ENCODE results near the gene NAP1L4.

The NAP1L4 gene

GRCh38 chr11:2924821-2925675 lies 67.1 kb downstream of the NAP1L4 start:
- Mint-ChIP-seq H3K4me1 (peaks cover 15% of the 10 kb centered on the region), H3K4me3 (no peak overlapping the region), H3K27me3 (peaks cover 23% of the 10 kb centered on the region), H3K27ac (no peak overlapping the region), H3K9me3 (no peaks in the 10 kb centered on the region), H3K36me3 (ENCODE audit: low read depth) (no peaks in the 10 kb centered on the region)
- DNase-seq (no peak), ATAC-seq (no peak)

DNA sequence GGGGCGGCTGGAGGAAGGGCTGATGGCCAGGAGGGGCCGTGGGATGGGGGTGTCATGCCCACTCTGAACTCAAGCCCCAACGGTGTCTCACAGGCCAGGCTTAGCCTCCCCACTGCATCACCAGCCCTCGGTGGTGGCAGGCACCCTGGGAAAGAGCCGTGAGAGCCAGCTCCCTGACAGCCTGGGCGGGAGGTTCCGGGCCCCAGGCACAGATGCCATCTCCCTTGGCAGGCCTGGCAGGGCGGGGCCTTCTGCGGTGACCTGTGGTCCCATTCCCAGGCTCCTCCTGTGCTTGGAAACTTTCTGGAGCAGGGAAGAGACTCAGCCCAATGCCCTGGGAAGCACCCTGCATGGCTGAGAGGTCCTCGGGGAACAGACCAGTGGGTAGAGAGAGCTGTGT lies 67.7 kb downstream of the NAP1L4 start:
- no peak overlapping the region for H3K4me3 Mint-ChIP-seq
- H3K4me1 Mint-ChIP-seq, result peaks cover 12% of the 10 kb centered on the region
- DNase-seq (no peak), ATAC-seq (no peak)
- H3K27me3 Mint-ChIP-seq, result peaks cover 21% of the 10 kb centered on the region
- H3K27ac Mint-ChIP-seq, result no peak overlapping the region
- no peaks in the 10 kb centered on the region for H3K36me3 Mint-ChIP-seq (ENCODE audit: low read depth)
- H3K9me3 Mint-ChIP-seq, result no peaks in the 10 kb centered on the region

- no peak for DNase-seq
- no peak overlapping the region for H3K27ac Mint-ChIP-seq
- no peaks in the 10 kb centered on the region for H3K36me3 Mint-ChIP-seq (ENCODE audit: low read depth)
- peaks cover 18% of the 10 kb centered on the region for H3K27me3 Mint-ChIP-seq
- no peak for ATAC-seq
- H3K9me3 Mint-ChIP-seq, result no peaks in the 10 kb centered on the region
- no peak overlapping the region for H3K4me3 Mint-ChIP-seq
- H3K4me1 Mint-ChIP-seq, result peaks cover 9% of the 10 kb centered on the region
These were observed 68.4 kb downstream of the NAP1L4 start for GRCh38 chr11:2923446-2924375.

DNA sequence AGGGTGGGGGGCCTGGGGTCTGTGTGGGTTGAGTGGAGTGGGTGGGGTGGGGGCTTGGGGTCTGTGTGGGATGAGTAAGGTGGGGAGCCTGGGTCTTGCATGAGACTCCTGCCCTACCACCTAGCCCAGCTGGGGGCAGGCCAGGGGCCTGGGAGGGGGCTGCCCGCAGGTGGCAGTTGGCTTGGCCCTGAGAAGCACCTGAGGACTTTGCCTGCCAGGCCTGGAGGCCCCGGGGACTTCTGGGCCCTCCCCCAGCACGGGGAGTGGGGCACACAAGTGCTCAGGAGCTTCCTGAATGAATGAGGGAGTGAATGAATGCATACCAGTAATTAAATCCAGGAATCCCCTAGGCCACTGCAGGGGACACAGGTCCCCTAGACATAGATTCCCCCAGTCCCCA lies 69.5 kb downstream of the NAP1L4 start:
- H3K27me3 Mint-ChIP-seq, result peaks cover 11% of the 10 kb centered on the region
- DNase-seq (no peak), ATAC-seq (no peak)
- H3K27ac Mint-ChIP-seq, result no peak overlapping the region
- H3K4me1 Mint-ChIP-seq, result peaks cover 2% of the 10 kb centered on the region
- no peak overlapping the region for H3K4me3 Mint-ChIP-seq
- H3K9me3 Mint-ChIP-seq, result no peaks in the 10 kb centered on the region
- no peaks in the 10 kb centered on the region for H3K36me3 Mint-ChIP-seq (ENCODE audit: low read depth)

- H3K27ac Mint-ChIP-seq, result no peak overlapping the region
- H3K4me1 Mint-ChIP-seq, result no peaks in the 10 kb centered on the region
- no peak for ATAC-seq
These were observed 70.2 kb downstream of the NAP1L4 start for GRCh38 chr11:2921742-2922493.

GRCh38 chr11:2921261-2921660 lies 70.9 kb downstream of the NAP1L4 start:
- Mint-ChIP-seq H3K27me3 (peaks cover under 1% of the 10 kb centered on the region), H3K36me3 (ENCODE audit: low read depth) (no peaks in the 10 kb centered on the region), H3K4me1 (no peaks in the 10 kb centered on the region), H3K27ac (no peak overlapping the region), H3K4me3 (no peak overlapping the region), H3K9me3 (no peaks in the 10 kb centered on the region)
- ATAC-seq (no peak), DNase-seq (no peak)

More at GRCh38 chr11:2921742-2922493, 70.2 kb downstream of the NAP1L4 start:
- Mint-ChIP-seq H3K36me3 (ENCODE audit: low read depth) (no peaks in the 10 kb centered on the region), H3K27me3 (peaks cover 6% of the 10 kb centered on the region), H3K9me3 (no peaks in the 10 kb centered on the region), H3K4me3 (no peak overlapping the region)
- DNase-seq, result no peak

GRCh38 chr11:2920343-2920742 lies 71.8 kb downstream of the NAP1L4 start:
- ATAC-seq (no peak), DNase-seq (no peak)
- H3K27ac Mint-ChIP-seq, result no peak overlapping the region

GRCh38 chr11:2919837-2920236 lies 72.3 kb downstream of the NAP1L4 start:
- ATAC-seq (no peak), DNase-seq (no peak)
- no peaks in the 10 kb centered on the region for H3K9me3 Mint-ChIP-seq
- H3K4me1 Mint-ChIP-seq, result no peaks in the 10 kb centered on the region
- H3K27me3 Mint-ChIP-seq, result no peaks in the 10 kb centered on the region
- H3K27ac Mint-ChIP-seq, result no peak overlapping the region
- H3K36me3 Mint-ChIP-seq (ENCODE audit: low read depth), result no peaks in the 10 kb centered on the region
- H3K4me3 Mint-ChIP-seq, result no peak overlapping the region

More at GRCh38 chr11:2920343-2920742, 71.8 kb downstream of the NAP1L4 start:
- H3K36me3 Mint-ChIP-seq (ENCODE audit: low read depth), result no peaks in the 10 kb centered on the region
- no peaks in the 10 kb centered on the region for H3K27me3 Mint-ChIP-seq
- no peaks in the 10 kb centered on the region for H3K4me1 Mint-ChIP-seq
- H3K4me3 Mint-ChIP-seq, result no peak overlapping the region
- H3K9me3 Mint-ChIP-seq, result no peaks in the 10 kb centered on the region

GRCh38 chr11:2919188-2919587 lies 72.9 kb downstream of the NAP1L4 start:
- no peaks in the 10 kb centered on the region for H3K36me3 Mint-ChIP-seq (ENCODE audit: low read depth)
- H3K4me3 Mint-ChIP-seq, result no peak overlapping the region
- H3K27me3 Mint-ChIP-seq, result no peaks in the 10 kb centered on the region
- ATAC-seq, result no peak
- DNase-seq, result no peak
- H3K9me3 Mint-ChIP-seq, result no peaks in the 10 kb centered on the region
- H3K27ac Mint-ChIP-seq, result no peak overlapping the region
- no peaks in the 10 kb centered on the region for H3K4me1 Mint-ChIP-seq

DNA sequence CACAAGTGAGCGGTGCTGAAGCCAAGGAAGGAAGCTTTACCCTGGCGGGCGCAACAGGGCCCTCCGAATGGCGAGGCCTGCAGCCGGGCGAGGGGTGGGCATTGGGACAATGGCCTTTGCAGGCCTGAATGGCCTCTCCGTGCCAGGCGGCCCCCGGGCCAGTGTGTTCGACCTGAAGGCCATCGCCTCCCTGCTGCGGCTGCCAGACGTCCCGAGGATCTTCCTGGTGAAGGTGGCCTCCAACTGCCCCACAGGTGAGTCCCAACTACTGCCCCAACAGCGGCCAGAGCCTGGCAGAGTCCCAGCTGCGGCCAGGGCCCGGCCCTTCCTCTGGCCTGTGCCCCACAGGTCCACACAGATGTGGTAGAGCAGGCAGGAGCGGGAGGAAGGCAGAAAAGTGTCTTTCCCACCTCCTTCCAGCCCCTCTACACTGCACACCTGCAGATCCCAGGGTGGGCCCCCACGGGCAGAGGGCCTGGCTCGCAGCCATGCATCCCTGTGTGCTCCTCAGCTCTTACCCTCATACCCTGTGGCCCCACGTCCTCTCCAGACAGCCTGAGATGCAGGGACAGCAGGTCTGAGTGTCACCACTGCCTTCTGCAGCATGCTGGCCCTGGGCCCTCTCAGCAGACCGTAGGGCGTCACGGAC lies 74.2 kb downstream of the NAP1L4 start:
- Mint-ChIP-seq H3K36me3 (ENCODE audit: low read depth) (no peaks in the 10 kb centered on the region), H3K4me1 (peaks cover 8% of the 10 kb centered on the region), H3K27ac (no peak overlapping the region), H3K9me3 (no peaks in the 10 kb centered on the region), H3K27me3 (no peaks in the 10 kb centered on the region), H3K4me3 (no peak overlapping the region)
- no peak for DNase-seq
- ATAC-seq, result no peak

- ATAC-seq (no peak), DNase-seq (no peak)
- H3K36me3 Mint-ChIP-seq (ENCODE audit: low read depth), result no peaks in the 10 kb centered on the region
- no peak overlapping the region for H3K27ac Mint-ChIP-seq
- no peaks in the 10 kb centered on the region for H3K9me3 Mint-ChIP-seq
- H3K4me3 Mint-ChIP-seq, result no peak overlapping the region
- H3K27me3 Mint-ChIP-seq, result no peaks in the 10 kb centered on the region
- peaks cover 8% of the 10 kb centered on the region for H3K4me1 Mint-ChIP-seq
These were observed 75.1 kb downstream of the NAP1L4 start for GRCh38 chr11:2916892-2917645.

GRCh38 chr11:2916114-2916891 lies 75.8 kb downstream of the NAP1L4 start:
- H3K27ac Mint-ChIP-seq, result no peak overlapping the region
- ATAC-seq, result no peak

GRCh38 chr11:2915473-2915872 lies 76.7 kb downstream of the NAP1L4 start:
- no peak for ATAC-seq
- H3K36me3 Mint-ChIP-seq (ENCODE audit: low read depth), result no peaks in the 10 kb centered on the region
- no peaks in the 10 kb centered on the region for H3K9me3 Mint-ChIP-seq
- DNase-seq, result no peak
- no peak overlapping the region for H3K4me3 Mint-ChIP-seq
- H3K4me1 Mint-ChIP-seq, result peaks cover 8% of the 10 kb centered on the region
- no peaks in the 10 kb centered on the region for H3K27me3 Mint-ChIP-seq
- no peak overlapping the region for H3K27ac Mint-ChIP-seq

More at GRCh38 chr11:2916114-2916891, 75.8 kb downstream of the NAP1L4 start:
- Mint-ChIP-seq H3K9me3 (no peaks in the 10 kb centered on the region), H3K36me3 (ENCODE audit: low read depth) (no peaks in the 10 kb centered on the region), H3K27me3 (no peaks in the 10 kb centered on the region), H3K4me3 (no peak overlapping the region), H3K4me1 (peaks cover 8% of the 10 kb centered on the region)
- DNase-seq, result no peak
